ENCODE results near the gene PPP1R13L.
"Not testable (repeated sequence)": the region's sequence is repeated elsewhere in the genome, so short reads cannot be mapped to it uniquely, and the experiment has no call there.

Gene PPP1R13L

DNA sequence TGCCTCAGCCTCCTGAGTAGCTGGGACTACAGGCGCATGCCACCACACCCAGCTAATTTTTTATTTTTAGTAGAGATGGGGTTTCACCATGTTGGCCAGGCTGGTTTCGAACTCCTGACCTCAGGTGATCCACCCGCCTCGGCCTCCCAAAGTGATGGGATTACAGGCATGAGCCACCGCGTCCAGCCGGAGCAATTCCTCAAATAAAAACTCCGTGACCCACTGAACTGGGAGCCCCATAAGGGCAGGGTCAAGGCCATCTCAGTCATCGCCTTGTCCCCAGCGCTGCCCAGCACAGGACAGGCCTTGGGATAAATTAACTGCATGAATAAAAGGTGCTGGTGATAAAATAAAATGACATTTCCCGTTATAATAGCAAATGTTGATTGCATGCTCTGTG is 25.0 kb upstream of the PPP1R13L start:
- DNase-seq (ENCODE audit: low read depth) = not testable (repeated sequence)

GRCh38 chr19:45428384-45429231 is 23.7 kb upstream of the PPP1R13L start:
- no peak for DNase-seq (ENCODE audit: low read depth)

DNA sequence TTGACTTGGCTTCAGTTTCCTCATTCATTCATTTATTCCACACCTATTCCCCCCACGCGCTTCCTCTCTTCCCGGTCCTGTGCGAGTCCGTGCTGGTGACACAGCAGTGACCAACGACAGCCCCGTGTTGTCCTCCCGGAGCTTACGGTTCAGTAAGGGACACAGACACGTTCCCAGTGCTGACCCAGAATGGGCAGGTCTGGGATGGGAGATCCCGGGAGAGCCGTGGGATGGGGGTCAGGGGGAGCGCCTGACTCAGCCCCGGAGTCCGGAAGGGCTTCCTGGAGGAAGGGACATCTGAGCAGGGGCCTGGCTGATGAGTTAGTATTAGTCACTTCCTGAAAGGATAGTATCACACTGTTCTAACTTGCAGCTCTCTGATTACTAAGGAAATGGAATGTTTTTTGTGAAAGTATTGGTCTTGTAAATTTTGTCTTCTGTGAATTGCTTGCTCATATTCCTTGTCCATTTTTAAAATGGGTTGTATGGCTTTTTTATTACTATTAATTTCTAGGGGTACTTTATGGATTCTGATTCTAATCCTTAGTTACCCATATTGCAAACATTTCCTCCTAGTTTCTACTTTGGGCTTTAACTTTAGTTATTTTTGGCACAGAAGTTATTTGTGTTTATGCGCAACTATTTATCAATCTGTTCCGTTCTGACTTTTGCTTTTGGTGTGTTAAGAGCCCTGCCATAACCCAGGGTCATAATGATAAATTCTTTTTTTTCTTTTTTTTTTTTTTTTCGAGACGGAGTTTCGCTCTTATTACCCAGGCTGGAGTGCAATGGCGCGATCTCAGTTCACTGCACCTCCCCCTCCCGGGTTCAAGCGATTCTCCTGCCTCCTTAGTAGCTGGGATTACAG is 19.6 kb upstream of the PPP1R13L start:
- no peak for DNase-seq (ENCODE audit: low read depth)

- DNase-seq (ENCODE audit: low read depth) = no peak
Measured at GRCh38 chr19:45423589-45424190, 18.8 kb upstream of the PPP1R13L start, which contains the start of gene ERCC1. TSS of gene ERCC1 (minus strand) at chr19:45423917. CDS start at chr19:45423374, 543 bp downstream.

- DNase-seq (ENCODE audit: low read depth) = peak; percentile 66
Measured at GRCh38 chr19:45423033-45423588, 18.2 kb upstream of the PPP1R13L start.

- no peak for DNase-seq (ENCODE audit: low read depth)
Measured at GRCh38 chr19:45421947-45422498, 17.2 kb upstream of the PPP1R13L start.

- DNase-seq (ENCODE audit: low read depth) = no peak
Measured at GRCh38 chr19:45420871-45421270, 16.0 kb upstream of the PPP1R13L start.

- DNase-seq (ENCODE audit: low read depth) = no peak
Measured at GRCh38 chr19:45420356-45420755, 15.5 kb upstream of the PPP1R13L start.

- DNase-seq (ENCODE audit: low read depth) = no peak
Measured at GRCh38 chr19:45419895-45420294, 15.0 kb upstream of the PPP1R13L start.

DNA sequence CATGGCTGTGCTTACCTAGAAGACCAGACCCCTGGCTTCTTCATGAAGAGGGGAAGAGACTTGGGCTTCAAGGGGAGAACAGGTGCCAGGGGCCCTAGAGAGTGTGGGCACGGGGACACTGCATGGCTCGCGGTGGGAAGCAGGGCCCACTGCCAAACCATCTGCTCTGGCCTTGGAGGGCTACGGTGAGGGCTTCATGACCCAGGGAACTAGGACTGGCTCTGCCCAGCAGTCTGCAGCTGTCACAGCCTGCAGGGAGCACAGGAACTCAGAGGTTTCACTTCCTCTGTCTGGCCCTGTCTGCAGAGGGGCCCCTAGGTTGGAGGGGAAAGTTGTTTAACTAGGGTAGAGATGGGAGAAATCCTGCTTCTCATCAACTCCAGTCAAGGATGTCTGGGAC is 14.5 kb upstream of the PPP1R13L start:
- DNase-seq (ENCODE audit: low read depth) = no peak

DNA sequence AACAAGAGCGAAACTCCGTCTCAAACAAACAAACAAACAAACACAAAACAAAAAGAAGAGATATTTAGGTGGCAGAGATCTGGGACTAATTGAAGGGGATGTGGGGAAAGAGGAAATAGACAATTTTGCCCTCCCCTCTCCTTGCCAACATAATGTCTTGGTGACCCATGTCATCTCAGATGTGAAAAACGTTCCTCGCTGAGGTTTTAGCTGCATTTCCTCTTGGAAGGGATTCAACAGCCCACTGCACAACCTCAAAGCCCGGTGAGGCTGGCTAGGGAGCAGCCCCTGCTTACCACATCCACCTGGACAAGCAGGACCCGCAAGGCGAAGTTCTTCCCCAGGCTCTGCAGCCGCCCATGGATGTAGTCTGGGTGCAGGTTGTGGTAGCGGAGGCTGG is 13.9 kb upstream of the PPP1R13L start:
- no peak for DNase-seq (ENCODE audit: low read depth)

DNA sequence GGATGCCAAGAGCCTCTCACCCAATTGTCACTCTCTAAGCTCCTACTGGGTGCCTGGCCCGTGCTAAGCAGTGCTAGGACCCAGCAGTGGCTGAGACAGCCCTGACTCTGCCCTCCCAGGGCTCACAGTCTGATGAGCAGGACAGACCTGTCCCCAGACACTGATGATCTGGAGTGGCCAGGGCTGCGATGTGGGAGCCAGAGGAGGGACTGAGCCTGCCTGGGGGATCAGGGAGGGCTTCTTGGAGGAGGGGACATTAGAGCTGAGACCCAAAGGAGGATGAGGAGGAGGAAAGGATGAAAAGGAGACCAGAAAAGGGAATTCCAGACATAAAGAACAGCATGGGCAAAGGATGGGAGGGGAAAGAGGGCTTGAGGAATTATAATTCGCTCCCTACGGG is 12.3 kb upstream of the PPP1R13L start:
- DNase-seq (ENCODE audit: low read depth) = no peak

DNA sequence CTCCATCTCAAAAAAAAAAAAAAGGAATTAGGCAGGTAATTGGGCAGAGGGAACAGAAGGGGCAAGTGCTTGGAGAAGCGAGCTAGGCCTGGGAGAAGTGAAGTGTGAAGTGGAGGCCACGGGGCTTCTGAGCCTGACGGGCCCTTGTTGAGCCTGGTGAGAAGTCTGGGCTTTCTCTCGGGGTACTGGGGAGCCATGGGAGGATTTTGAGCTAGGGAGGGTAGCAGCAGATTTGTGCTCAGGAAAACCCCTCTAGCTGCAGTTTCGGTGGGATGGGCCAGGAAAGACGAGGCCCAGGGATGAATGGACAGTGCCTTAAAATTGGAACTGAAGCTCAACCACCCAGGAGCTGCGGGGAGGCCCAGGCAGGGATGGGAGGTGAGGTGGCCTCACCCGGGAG is 9.6 kb upstream of the PPP1R13L start:
- no peak for DNase-seq (ENCODE audit: low read depth)

DNA sequence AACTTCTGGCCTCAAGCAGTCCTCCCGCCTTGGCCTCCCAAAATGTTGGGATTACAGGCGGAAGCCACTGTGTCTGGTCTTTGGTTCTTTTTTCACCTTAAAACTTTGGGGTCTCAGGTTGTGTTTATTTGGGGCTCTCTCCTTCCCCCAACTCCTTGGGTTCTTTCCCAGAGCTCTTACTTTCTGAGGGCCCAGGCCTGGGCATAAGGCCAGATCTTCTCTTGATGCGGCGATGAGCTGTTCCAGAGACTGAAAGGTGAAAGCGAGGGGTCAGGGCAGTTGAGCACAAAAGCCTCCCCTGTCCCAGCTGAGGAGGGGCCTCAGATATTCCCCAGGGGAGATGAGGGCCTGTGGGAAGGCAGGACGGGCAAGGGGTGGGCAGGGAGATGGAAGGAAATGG is 8.6 kb upstream of the PPP1R13L start:
- DNase-seq (ENCODE audit: low read depth) = no peak

DNA sequence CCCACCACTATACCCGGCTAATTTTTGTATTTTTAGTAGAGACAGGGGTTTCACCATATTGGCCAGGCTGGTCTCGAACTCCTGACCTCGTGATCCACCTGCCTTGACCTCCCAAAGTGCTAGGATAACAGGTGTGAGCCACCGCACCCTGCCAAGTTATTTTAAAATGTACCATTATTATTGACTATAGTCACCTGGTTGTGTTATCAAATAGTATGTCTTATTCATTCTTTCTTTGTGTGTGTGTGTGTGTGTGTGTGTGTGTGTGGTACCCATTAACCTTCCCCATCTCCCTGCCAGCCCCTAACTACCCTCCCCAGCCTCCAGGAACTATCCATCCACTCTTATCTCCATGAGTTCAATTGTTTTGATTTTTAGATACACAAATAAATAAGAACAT is 5.5 kb upstream of the PPP1R13L start:
- not testable (repeated sequence) for DNase-seq (ENCODE audit: low read depth)

GRCh38 chr19:45409557-45409920 is 4.7 kb upstream of the PPP1R13L start:
- no peak for DNase-seq (ENCODE audit: low read depth)

DNA sequence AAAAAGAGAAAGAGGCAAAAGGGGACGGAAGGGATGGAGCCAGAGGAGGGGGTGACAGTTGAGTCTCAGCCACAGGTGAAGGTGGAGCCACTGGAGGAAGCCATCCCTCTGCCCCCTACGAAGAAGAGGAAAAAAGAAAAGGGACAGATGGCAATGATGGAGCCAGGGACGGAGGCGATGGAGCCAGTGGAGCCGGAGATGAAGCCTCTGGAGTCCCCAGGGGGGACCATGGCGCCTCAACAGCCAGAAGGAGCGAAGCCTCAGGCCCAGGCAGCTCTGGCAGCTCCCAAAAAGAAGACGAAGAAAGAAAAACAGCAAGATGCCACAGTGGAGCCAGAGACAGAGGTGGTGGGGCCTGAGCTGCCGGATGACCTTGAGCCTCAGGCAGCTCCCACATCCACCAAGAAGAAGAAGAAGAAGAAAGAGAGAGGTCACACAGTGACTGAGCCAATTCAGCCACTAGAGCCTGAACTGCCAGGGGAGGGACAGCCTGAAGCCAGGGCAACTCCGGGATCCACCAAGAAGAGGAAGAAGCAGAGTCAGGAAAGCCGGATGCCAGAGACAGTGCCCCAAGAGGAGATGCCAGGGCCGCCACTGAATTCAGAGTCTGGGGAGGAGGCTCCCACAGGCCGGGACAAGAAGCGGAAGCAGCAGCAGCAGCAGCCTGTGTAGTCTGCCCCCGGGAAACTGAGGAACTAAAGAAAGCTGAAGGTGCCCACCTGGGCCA is 4.1 kb upstream of the PPP1R13L start:
- no peak for DNase-seq (ENCODE audit: low read depth)

DNA sequence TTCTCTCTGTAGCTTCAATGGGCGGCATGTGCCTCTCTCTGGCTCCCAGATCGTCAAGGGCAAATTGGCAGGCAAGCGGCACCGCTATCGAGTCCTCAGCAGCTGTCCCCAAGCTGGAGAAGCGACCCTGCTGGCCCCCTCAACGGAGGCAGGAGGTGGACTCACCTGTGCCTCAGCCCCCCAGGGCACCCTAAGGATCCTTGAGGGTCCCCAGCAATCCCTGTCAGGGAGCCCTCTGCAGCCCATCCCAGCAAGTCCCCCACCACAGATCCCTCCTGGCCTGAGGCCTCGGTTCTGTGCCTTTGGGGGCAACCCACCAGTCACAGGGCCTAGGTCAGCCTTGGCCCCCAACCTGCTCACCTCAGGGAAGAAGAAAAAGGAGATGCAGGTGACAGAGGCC is 3.3 kb upstream of the PPP1R13L start:
- DNase-seq (ENCODE audit: low read depth) = no peak

GRCh38 chr19:45407585-45407984 is 2.7 kb upstream of the PPP1R13L start:
- DNase-seq (ENCODE audit: low read depth) = not testable (repeated sequence)

- no peak for DNase-seq (ENCODE audit: low read depth)
Measured at GRCh38 chr19:45407091-45407375, 2.2 kb upstream of the PPP1R13L start.

GRCh38 chr19:45406226-45407090 is 1.6 kb upstream of the PPP1R13L start, which contains the start of gene POLR1G:
TSS of gene POLR1G (plus strand) at chr19:45406644. CDS start at chr19:45406697, 53 bp downstream.
- DNase-seq (ENCODE audit: low read depth) = peak; percentile 68
